GM12874 (cell line): ENCODE measurements around the gene UBE3B.

Source experiments
- TF ChIP-seq, protein P1 (sequence below): IDR thresholded peaks from 2 replicates; pipeline ENCODE4 v1.5.1; 2011; ENCODE audit warnings: low read depth, mild to moderate bottlenecking, control low read depth, low read length, moderate library complexity; ENCODE audit not compliant: insufficient read depth

The UBE3B gene

DNA sequence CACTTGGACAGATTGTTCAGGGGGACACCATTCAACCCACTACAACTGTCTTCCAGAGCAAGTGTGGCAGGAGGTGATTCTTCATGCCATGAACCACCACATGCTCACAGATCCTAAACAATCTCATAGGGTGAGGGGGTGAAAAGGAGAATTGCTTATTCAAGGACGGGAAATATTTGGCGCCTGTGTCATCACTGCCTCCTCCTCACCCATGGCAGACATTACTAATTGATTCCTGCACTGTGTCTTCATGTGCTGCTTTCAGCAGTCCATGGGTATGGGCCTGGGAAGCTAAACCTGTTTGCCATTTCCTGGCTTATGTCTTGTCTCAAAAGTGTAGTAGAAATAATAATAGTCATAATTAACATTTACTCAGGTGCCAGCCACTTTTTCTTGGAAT lies 64.6 kb downstream of the UBE3B start:
- TF ChIP-seq, protein P1, sequence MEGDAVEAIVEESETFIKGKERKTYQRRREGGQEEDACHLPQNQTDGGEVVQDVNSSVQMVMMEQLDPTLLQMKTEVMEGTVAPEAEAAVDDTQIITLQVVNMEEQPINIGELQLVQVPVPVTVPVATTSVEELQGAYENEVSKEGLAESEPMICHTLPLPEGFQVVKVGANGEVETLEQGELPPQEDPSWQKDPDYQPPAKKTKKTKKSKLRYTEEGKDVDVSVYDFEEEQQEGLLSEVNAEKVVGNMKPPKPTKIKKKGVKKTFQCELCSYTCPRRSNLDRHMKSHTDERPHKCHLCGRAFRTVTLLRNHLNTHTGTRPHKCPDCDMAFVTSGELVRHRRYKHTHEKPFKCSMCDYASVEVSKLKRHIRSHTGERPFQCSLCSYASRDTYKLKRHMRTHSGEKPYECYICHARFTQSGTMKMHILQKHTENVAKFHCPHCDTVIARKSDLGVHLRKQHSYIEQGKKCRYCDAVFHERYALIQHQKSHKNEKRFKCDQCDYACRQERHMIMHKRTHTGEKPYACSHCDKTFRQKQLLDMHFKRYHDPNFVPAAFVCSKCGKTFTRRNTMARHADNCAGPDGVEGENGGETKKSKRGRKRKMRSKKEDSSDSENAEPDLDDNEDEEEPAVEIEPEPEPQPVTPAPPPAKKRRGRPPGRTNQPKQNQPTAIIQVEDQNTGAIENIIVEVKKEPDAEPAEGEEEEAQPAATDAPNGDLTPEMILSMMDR: no peak

DNA sequence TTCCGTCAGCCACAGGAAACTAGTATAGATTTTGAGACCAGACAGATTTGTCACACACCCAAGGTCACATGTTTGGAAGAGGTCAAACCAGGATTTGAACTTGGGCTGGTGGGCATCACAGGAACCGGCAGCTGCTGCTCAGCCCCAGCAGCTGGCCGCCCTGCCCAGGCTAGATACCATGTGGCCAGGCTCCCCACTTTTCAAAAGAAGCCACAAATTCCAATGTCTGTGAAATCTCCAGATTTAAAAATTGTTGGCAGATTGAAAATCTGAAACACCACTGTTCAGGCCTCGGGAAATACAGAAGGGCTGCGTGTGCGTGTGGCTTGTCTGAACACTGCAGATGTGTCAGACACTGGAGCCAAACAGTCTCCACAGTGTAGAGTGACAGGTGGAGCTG lies 65.4 kb downstream of the UBE3B start:
- TF ChIP-seq, protein P1: no peak

DNA sequence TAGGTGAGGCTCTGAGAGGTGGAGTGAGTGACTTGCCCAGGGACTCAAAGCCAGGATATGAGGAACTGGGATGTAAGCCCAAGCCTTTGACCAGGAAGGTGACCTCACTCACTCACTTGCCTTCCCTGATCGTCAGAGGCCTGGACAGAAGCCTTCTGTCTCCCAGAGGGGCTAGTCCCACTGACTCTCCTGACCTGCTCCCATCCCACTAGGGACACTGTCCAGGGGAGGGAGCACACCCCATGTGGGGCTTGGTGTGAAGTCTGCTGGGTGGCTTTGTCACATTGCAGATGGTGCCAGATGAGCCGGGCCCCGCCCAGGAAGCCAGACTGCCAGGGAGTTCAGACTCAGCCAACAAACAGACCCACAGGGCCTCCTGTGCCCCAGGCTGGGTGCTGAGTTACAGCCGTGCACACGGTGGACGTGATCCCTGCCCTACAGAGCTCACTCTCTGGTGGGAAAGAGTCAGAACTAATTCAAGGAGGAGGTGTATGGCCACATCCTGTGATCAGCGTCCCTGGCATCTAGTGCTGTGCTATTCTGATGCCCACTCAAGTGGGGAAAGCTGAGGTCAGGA lies 67.6 kb downstream of the UBE3B start:
- TF ChIP-seq, protein P1: no peak

DNA sequence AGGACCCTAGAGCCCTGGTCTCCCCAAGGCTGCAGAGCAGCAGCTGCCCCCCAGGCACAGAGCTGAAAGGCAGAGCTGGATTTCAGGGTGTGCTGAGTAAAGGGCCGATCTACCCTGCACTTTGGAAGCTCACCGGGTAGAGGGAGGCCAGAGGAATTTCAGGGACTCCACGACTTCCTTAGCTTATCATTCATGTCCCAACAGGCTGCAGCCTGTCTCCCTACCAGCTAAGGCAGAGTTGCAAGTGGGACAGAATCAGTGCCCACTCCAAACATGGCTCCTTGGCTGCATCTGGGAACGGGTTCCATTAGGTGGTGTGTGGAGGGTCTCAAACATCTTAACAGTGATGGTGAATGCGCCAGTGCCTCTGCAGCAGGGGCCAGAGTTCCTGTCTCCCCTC lies 68.4 kb downstream of the UBE3B start:
- TF ChIP-seq, protein P1: no peak

DNA sequence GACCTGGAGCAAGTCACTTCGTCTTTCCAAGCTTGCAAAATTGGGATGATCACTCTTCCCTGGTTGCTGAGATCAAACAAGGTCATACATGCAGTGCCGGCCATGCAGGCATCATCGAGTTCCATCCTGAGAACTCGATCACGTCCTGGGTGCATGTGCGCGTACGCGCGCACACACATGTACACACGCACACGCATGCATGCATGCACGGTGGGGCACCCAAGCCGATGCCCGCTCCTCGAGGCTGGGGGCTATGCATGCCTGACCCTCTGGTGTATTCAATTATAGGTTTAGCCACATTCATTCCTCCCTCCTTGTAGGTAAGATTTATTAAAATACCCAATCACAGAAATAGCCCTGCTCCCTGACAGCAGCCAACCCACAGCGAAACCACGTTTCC lies 69.9 kb downstream of the UBE3B start:
- TF ChIP-seq, protein P1: no peak

DNA sequence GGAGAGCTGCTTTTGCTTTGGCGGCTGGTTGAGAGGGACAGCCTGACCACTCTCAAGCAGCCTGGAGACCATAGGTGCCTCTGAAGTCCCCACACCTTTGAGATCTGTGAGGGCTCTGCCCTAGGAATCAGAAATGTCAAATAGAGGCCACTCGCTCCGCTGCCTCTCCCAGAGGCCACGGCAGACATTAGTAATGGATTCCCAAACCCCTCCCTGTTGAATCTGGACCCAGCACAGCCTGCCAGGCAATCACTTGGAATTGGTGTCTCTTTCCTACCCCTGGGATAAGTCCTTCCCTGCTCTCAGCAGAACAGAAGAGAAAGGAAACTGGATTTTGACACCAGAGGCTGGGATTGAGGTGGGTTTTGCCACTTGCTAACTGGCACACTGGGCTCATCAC lies 70.8 kb downstream of the UBE3B start:
- TF ChIP-seq, protein P1: no peak

DNA sequence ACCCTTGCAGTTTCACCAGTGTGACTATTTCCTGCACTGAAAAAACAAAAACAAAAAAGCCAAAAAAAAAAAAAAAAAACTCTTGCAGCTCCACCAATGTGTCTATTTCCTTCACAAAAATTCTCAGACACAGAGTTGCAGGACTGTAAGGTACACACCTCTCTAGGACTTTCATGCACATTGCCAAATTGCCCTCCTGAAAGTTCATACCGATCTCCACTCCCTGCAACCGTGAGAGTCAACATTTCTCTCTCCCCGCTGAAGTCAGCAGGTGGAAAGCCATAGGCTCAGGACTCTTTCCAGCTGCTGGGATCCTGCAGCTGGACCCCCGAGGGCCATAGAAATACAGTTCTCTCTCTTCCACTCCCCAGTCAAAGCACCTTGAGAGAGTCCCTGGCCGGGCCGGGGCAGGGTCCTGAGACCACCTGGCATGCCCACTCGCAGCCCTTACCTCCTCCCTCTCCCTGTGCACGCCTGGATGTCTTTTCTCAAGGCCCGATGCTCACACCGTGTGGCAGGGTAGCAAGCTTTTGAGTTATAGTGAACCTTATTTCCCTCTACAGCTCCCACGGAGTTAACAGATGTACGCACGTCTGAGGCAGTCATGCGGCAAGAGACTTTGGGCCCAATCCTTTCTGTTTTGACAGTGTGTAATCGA lies 72.3 kb downstream of the UBE3B start:
- TF ChIP-seq, protein P1: no peak
